HepG2 (cell line): ENCODE measurements around the gene APIP. TPM values are rescaled to one million over a fixed set of nuclear protein-coding genes. Genes with fewer than 3 reads are reported as not detected.
A peak's percentile ranks its signal among the peaks of the same experiment; 100 is the strongest.

Source experiments
- ARNTL ChIP-seq: sonication (generic); formaldehyde crosslinking; IDR thresholded peaks from 2 replicates; pipeline ENCODE4 v1.4.0; 2020; ENCODE audit warnings: mild to moderate bottlenecking, missing genetic modification reagents
- ATAD3A ChIP-seq: sonication (generic); formaldehyde crosslinking; IDR thresholded peaks from 2 replicates; pipeline ENCODE4 v1.4.0; 2020; ENCODE audit warnings: missing genetic modification reagents
- ATF7-NPFF ChIP-seq: sonication (generic); formaldehyde crosslinking; IDR thresholded peaks from 2 replicates; pipeline ENCODE4 v1.8.1; 2023; ENCODE audit warnings: mild to moderate bottlenecking, low read depth, missing genetic modification reagents, moderate library complexity
- HMG20A ChIP-seq: IDR thresholded peaks from 2 replicates; pipeline ENCODE4 v1.6.1; 2016; ENCODE audit warnings: borderline replicate concordance
- KLF12 ChIP-seq: sonication (generic); formaldehyde crosslinking; IDR thresholded peaks from 2 replicates; pipeline ENCODE4 v1.4.0; 2020; ENCODE audit warnings: missing genetic modification reagents, borderline replicate concordance
- SNRNP70 ChIP-seq: fragments of 200-400 bp; formaldehyde crosslinking; IDR thresholded peaks from 2 replicates; pipeline ENCODE4 v1.6.1; 2017; ENCODE audit warnings: mild to moderate bottlenecking, low read depth, low read length, moderate library complexity
- ZFP1 ChIP-seq: IDR thresholded peaks from 2 replicates; pipeline ENCODE4 v1.6.1; 2016
- ZNF331 ChIP-seq: sonication (generic); formaldehyde crosslinking; IDR thresholded peaks from 2 replicates; pipeline ENCODE4 v1.4.0; 2020; ENCODE audit warnings: missing genetic modification reagents
- ZNF34 ChIP-seq: sonication (generic); formaldehyde crosslinking; IDR thresholded peaks from 2 replicates; pipeline ENCODE4 v1.4.0; 2020; ENCODE audit warnings: mild to moderate bottlenecking, missing genetic modification reagents, borderline replicate concordance
- ZNF670 ChIP-seq: sonication (generic); formaldehyde crosslinking; IDR thresholded peaks from 2 replicates; pipeline ENCODE4 v1.8.0; 2022; ENCODE audit warnings: mild to moderate bottlenecking, missing genetic modification reagents, borderline replicate concordance
- ZNF709 ChIP-seq: sonication (generic); formaldehyde crosslinking; IDR thresholded peaks from 2 replicates; pipeline ENCODE4 v1.5.0; 2020; ENCODE audit warnings: mild to moderate bottlenecking, missing genetic modification reagents
- ZNF782 ChIP-seq: sonication (generic); formaldehyde crosslinking; IDR thresholded peaks from 2 replicates; pipeline ENCODE4 v1.4.0; 2020; ENCODE audit warnings: missing genetic modification reagents, mild to moderate bottlenecking, borderline replicate concordance
- ZNF841 ChIP-seq: sonication (generic); formaldehyde crosslinking; IDR thresholded peaks from 2 replicates; pipeline ENCODE4 v1.8.1; 2023; ENCODE audit warnings: missing genetic modification reagents, borderline replicate concordance
- polyA plus RNA-seq, 8 experiments: library from polyadenylated mRNA; depleted of rRNA in 3 of 8; stranded (reverse) in 7 of 8; unstranded in 1 of 8; fragments of >200 nt; fragmentation: Illumina TruSeq in 4 of 8; extraction: Trizol in 4 of 8; gene quantifications; 2 replicates each; pipeline versions ENCODE4 v1.2.1 to v1.2.3, GENCODE V29; 2011 to 2016; ENCODE audit warnings: low read depth in 4 of 8, missing spikeins in 1 of 8, mixed read lengths in 1 of 8; ENCODE audit not compliant: insufficient read depth in 1 of 8
- total RNA-seq, 5 experiments: library from RNA; depleted of rRNA; stranded (reverse); fragments of >200 nt; fragmentation: Illumina TruSeq; extraction: Trizol; gene quantifications; 2 replicates each; pipeline ENCODE4 v1.2.3, GENCODE V29; 2016; ENCODE audit warnings: low read depth in 1 of 5
- TF ChIP-seq, protein P1 (sequence below): sonication (generic); formaldehyde crosslinking; IDR thresholded peaks from 2 replicates; pipeline ENCODE4 v1.4.0; 2020; ENCODE audit warnings: mild to moderate bottlenecking, missing genetic modification reagents
- TF ChIP-seq, protein P2 (sequence below): IDR thresholded peaks from 2 replicates; pipeline ENCODE4 v1.6.1; 2016
- TF ChIP-seq, protein P3 (sequence below): sonication (generic); formaldehyde crosslinking; IDR thresholded peaks from 2 replicates; pipeline ENCODE4 v1.8.0; 2022; ENCODE audit warnings: mild to moderate bottlenecking, missing genetic modification reagents, borderline replicate concordance
- TF ChIP-seq, protein P4 (sequence below): sonication (generic); formaldehyde crosslinking; IDR thresholded peaks from 2 replicates; pipeline ENCODE4 v1.4.0; 2020; ENCODE audit warnings: low read depth, missing genetic modification reagents
- TF ChIP-seq, protein P5 (sequence below): sonication (generic); formaldehyde crosslinking; IDR thresholded peaks from 2 replicates; pipeline ENCODE4 v1.5.0; 2020; ENCODE audit warnings: mild to moderate bottlenecking, missing genetic modification reagents

Gene APIP
- total and polyA plus RNA-seq, 2 of the 13 experiments (the other 11 are each of a cell fraction or from before 2014, with no cell fraction given), result 16.9 to 31.0 TPM

DNA sequence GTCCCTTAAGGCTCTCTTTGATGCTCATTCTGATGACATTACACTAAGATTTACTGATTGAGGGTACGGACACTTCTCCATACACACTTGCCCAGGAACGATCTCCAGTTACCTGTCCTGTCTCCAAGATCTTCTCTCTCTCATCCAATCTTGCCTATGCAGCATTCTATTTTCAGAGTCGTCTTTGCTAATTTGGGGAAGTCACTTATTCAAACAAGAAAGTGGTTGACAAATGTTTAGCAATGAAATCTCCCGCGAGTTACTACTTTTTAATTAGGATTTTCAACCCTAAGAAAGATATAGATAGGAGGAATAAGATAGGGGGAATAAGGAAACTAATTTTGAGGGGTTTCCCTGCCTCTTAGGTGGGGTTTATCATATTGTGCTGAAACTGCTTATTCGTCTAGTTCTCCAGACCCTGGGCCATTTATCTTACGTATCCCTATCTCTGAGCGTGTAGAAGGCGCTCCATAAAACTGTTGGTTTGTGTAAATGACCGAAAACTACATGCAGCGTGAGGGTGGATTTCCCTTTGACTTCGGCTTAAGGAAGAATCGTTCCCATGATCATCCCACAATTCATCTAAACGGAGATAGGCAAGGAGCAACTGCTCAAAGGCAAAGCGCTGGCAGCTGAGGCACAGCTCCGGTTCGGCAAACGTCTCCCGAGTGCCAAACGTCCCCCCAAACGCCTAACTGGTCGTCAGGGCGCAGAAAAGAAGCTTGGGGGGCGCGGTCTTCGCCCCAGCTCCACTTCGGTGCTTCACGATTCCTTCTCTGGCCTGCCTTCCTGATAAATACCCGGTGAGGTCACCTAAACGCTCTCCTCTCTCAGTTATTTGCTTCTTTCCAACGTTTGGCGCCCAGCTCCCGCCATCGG, 804 bp downstream of the APIP start (continued):
- TF ChIP-seq ZNF34 (0 out of 2 replicates have a peak, but pooled peaks have one; percentile 14), ZNF841 (no peak), KLF12 (CRISPR knock-in tag) (no peak), ATAD3A (CRISPR knock-in tag) (no peak), ZNF670 (CRISPR knock-in tag) (no peak), ARNTL (CRISPR knock-in tag) (no peak), ZNF331 (CRISPR knock-in tag) (no peak), ZNF709 (CRISPR knock-in tag) (peak; percentile 15; the same call in 1 of the 2 replicates), ZFP1 (peak; percentile 22; the same call in 1 of the 2 replicates), ZNF782 (0 out of 2 replicates have a peak, but pooled peaks have one; percentile 22), ATF7-NPFF (CRISPR knock-in tag) (peak; percentile 70), SNRNP70 (no peak), HMG20A (CRISPR knock-in tag) (0 out of 2 replicates have a peak, but pooled peaks have one; percentile 43)
- TF ChIP-seq, protein P1, sequence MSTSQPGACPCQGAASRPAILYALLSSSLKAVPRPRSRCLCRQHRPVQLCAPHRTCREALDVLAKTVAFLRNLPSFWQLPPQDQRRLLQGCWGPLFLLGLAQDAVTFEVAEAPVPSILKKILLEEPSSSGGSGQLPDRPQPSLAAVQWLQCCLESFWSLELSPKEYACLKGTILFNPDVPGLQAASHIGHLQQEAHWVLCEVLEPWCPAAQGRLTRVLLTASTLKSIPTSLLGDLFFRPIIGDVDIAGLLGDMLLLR (CRISPR knock-in tag), result no peak
- TF ChIP-seq, protein P2, sequence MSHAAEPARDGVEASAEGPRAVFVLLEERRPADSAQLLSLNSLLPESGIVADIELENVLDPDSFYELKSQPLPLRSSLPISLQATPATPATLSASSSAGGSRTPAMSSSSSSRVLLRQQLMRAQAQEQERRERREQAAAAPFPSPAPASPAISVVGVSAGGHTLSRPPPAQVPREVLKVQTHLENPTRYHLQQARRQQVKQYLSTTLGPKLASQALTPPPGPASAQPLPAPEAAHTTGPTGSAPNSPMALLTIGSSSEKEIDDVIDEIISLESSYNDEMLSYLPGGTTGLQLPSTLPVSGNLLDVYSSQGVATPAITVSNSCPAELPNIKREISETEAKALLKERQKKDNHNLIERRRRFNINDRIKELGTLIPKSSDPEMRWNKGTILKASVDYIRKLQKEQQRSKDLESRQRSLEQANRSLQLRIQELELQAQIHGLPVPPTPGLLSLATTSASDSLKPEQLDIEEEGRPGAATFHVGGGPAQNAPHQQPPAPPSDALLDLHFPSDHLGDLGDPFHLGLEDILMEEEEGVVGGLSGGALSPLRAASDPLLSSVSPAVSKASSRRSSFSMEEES (CRISPR knock-in tag), result 0 out of 2 replicates have a peak, but pooled peaks have one; percentile 42
- TF ChIP-seq, protein P3, sequence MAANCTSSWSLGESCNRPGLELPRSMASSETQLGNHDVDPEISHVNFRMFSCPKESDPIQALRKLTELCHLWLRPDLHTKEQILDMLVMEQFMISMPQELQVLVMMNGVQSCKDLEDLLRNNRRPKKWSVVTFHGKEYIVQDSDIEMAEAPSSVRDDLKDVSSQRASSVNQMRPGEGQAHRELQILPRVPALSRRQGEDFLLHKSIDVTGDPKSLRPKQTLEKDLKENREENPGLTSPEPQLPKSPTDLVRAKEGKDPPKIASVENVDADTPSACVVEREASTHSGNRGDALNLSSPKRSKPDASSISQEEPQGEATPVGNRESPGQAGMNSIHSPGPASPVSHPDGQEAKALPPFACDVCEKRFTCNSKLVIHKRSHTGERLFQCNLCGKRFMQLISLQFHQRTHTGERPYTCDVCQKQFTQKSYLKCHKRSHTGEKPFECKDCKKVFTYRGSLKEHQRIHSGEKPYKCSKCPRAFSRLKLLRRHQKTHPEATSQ (CRISPR knock-in tag), result 0 out of 2 replicates have a peak, but pooled peaks have one; percentile 71
- TF ChIP-seq, protein P4, sequence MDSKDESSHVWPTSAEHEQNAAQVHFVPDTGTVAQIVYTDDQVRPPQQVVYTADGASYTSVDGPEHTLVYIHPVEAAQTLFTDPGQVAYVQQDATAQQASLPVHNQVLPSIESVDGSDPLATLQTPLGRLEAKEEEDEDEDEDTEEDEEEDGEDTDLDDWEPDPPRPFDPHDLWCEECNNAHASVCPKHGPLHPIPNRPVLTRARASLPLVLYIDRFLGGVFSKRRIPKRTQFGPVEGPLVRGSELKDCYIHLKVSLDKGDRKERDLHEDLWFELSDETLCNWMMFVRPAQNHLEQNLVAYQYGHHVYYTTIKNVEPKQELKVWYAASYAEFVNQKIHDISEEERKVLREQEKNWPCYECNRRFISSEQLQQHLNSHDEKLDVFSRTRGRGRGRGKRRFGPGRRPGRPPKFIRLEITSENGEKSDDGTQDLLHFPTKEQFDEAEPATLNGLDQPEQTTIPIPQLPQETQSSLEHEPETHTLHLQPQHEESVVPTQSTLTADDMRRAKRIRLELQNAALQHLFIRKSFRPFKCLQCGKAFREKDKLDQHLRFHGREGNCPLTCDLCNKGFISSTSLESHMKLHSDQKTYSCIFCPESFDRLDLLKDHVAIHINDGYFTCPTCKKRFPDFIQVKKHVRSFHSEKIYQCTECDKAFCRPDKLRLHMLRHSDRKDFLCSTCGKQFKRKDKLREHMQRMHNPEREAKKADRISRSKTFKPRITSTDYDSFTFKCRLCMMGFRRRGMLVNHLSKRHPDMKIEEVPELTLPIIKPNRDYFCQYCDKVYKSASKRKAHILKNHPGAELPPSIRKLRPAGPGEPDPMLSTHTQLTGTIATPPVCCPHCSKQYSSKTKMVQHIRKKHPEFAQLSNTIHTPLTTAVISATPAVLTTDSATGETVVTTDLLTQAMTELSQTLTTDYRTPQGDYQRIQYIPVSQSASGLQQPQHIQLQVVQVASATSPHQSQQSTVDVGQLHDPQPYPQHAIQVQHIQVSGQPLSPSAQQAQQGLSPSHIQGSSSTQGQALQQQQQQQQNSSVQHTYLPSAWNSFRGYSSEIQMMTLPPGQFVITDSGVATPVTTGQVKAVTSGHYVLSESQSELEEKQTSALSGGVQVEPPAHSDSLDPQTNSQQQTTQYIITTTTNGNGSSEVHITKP (CRISPR knock-in tag), result peak; percentile 35; the same call in 1 of the 2 replicates
- TF ChIP-seq, protein P5, sequence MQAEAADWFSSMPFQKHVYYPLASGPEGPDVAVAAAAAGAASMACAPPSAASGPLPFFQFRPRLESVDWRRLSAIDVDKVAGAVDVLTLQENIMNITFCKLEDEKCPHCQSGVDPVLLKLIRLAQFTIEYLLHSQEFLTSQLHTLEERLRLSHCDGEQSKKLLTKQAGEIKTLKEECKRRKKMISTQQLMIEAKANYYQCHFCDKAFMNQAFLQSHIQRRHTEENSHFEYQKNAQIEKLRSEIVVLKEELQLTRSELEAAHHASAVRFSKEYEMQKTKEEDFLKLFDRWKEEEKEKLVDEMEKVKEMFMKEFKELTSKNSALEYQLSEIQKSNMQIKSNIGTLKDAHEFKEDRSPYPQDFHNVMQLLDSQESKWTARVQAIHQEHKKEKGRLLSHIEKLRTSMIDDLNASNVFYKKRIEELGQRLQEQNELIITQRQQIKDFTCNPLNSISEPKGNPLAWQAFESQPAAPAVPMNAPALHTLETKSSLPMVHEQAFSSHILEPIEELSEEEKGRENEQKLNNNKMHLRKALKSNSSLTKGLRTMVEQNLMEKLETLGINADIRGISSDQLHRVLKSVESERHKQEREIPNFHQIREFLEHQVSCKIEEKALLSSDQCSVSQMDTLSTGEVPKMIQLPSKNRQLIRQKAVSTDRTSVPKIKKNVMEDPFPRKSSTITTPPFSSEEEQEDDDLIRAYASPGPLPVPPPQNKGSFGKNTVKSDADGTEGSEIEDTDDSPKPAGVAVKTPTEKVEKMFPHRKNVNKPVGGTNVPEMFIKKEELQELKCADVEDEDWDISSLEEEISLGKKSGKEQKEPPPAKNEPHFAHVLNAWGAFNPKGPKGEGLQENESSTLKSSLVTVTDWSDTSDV (CRISPR knock-in tag), result 0 out of 2 replicates have a peak, but pooled peaks have one; percentile 38
